Subcutaneous adipose tissue (tissue), 4 donors: ENCODE measurements around the gene BZW1. TPM values are rescaled to one million over a fixed set of nuclear protein-coding genes. Genes with fewer than 3 reads are reported as not detected.

Experiments used
- total RNA-seq, 4 donors: library from RNA; depleted of rRNA; stranded (reverse); fragments of >200 nt; gene quantifications; one replicate each; pipeline ENCODE4 v1.1.0, GENCODE V29; 2016
- TF ChIP-seq, protein P1 (sequence below): fragments of 450-650 bp; IDR thresholded peaks from one replicate; pipeline ENCODE4 v1.5.1; 2016; ENCODE audit warnings: low read depth, mild to moderate bottlenecking, control low read depth, antibody characterized with exemption, moderate library complexity

BZW1 gene
- total RNA-seq, 4 donors from 2014 or later = 168 to 529 (median 350) TPM

DNA sequence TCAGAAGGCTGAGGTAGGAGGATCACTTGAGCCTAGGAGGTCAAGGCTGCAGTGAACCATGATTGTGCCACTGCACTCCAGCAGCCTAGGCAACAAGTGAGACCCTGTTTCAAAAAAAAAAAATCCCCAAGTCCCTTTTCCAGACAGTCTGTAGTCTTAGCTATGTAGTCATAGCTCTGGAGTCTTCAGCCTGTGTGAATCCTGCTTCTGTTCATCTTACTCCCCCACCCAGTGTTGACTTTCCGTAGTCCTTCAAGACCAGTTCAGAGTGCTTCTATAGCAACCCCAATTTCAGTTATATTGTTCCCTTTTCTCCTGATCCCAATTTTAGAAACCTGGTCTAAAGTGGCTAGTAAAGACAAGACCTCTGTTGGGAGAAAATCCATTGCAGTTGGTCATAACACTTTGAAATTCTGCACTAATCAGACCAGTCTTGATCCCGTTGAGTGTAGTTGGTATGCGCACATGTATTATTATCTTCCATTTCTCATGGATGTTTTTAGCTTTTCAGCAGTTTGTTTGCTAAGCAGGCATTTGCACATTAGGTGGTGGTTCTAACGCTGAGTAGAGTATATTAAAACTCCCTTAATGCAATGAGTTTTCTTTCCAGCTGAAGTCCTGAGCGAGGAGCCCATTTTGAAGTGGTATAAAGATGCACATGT, 9.0 kb downstream of the BZW1 start:
- TF ChIP-seq, protein P1, sequence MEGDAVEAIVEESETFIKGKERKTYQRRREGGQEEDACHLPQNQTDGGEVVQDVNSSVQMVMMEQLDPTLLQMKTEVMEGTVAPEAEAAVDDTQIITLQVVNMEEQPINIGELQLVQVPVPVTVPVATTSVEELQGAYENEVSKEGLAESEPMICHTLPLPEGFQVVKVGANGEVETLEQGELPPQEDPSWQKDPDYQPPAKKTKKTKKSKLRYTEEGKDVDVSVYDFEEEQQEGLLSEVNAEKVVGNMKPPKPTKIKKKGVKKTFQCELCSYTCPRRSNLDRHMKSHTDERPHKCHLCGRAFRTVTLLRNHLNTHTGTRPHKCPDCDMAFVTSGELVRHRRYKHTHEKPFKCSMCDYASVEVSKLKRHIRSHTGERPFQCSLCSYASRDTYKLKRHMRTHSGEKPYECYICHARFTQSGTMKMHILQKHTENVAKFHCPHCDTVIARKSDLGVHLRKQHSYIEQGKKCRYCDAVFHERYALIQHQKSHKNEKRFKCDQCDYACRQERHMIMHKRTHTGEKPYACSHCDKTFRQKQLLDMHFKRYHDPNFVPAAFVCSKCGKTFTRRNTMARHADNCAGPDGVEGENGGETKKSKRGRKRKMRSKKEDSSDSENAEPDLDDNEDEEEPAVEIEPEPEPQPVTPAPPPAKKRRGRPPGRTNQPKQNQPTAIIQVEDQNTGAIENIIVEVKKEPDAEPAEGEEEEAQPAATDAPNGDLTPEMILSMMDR = no peak

DNA sequence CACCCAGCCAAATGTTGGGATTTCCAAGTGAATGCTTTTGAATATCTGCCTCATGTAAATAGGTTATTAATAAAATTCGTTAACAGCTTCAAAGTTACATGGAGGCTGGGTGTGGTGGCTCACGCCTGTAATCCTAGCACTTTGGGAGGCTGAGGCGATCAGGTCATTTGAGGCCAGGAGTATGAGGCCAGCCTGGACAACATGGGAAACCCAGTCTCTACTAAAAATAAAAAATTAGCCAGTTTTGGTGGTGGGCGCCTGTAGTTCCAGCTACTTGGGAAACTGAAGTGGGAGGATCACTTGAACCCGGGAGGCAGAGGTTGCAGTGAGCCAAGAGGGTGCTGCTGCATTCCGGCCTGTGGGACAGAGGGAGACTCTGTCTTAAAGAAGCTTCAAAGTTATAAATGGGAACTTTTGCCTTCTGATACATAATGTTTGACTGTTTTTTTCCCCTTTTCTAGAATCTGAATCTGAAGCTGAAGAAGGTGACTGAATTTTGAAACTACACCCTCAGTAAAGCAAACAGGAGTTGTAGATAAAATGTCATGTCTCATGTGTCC, 10.1 kb downstream of the BZW1 start:
- TF ChIP-seq, protein P1 = no peak

- TF ChIP-seq, protein P1 = no peak
Observed at GRCh38 chr2:200828104-200828503, 16.4 kb downstream of the BZW1 start.

- TF ChIP-seq, protein P1 = no peak
Observed at GRCh38 chr2:200828572-200829257, 17.0 kb downstream of the BZW1 start.

- TF ChIP-seq, protein P1 = no peak
Observed at GRCh38 chr2:200829258-200829655, 17.5 kb downstream of the BZW1 start.

DNA sequence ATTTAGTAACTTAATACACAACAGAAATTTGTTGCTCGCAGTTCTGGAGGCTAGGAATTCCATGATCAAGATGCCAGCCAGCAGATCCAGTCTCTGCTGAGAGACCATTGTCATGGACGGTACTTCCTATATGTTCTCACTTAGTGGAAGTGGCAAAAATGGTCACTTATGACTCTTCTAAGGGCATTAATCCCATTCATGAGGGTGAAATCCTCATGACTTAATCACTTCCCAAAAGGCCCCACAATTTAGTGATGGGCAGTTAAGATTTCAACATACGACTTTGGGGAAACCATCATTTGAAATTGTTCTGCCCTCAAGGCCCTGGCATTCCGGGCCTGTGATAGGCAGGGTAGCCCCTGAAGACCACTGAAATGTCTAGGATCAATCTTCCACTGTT, 23.0 kb downstream of the BZW1 start:
- TF ChIP-seq, protein P1 = no peak

GRCh38 chr2:200839513-200839912, 27.8 kb downstream of the BZW1 start:
- TF ChIP-seq, protein P1 = no peak
